Measurements from ENCODE around the gene SNCA.

The SNCA gene

GRCh38 chr4:89814362-89814761 is 22.6 kb downstream of the SNCA start:
- DNase-seq (ENCODE audit: low read depth in 3 of 3): no peak

- no peak for DNase-seq (ENCODE audit: low read depth in 3 of 3)
Measured at GRCh38 chr4:89813197-89813596, 23.8 kb downstream of the SNCA start.

GRCh38 chr4:89807441-89808140 is 29.4 kb downstream of the SNCA start:
- no peak for DNase-seq (ENCODE audit: low read depth in 3 of 3)

DNA sequence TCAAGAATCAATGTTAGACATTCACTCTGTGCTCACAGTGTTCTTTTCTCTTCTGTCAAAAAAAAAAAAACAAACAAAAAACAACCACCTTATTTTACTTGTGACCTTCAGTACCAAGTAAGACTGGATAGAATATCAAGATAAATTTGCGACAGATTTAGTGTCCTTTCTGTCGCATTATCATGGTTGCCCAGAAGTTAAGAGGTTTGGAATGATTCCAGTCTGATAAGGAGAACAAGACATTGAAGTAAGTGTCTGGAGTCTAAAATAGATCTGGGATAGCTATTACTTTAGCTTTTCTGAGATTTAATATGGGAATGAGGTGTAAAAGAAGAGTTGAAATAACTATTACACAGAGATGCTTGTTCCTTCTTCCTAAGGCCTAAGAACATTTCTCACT is 31.7 kb downstream of the SNCA start:
- DNase-seq (ENCODE audit: low read depth in 3 of 3): no peak

- DNase-seq (ENCODE audit: low read depth in 3 of 3): no peak
Measured at GRCh38 chr4:89803915-89804314, 33.0 kb downstream of the SNCA start.

GRCh38 chr4:89803036-89803435 is 33.9 kb downstream of the SNCA start:
- no peak for DNase-seq (ENCODE audit: low read depth in 3 of 3)

DNA sequence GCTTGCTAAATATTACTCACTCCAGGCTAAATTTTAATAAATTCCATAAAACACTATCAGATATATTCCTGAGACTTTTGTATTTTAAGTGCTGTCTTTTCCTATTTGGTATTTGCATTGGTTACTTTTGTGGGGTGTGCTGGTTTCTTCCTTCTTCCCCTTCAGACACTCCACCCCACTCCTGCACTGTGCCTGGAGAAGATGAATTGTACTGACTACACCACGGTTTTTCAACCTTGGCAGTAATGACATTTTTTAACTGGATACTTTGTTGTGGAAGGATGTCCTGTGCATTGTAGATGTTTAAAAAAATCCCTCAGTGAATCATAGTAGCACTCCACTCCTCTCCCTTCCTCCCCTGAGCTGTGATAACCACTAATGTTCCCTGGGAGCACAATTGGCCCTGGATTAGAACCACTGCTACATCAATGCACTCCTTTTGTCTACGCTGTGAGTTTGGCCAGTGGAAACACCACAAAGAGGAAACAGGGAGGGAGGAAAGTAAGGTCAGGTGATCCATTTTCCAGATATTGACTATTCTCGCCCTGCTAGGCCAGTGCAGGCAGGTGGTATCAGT is 36.3 kb downstream of the SNCA start:
- DNase-seq (ENCODE audit: low read depth in 3 of 3): no peak

- DNase-seq (ENCODE audit: low read depth in 3 of 3): no peak
Measured at GRCh38 chr4:89800012-89800516, 36.9 kb downstream of the SNCA start.

DNA sequence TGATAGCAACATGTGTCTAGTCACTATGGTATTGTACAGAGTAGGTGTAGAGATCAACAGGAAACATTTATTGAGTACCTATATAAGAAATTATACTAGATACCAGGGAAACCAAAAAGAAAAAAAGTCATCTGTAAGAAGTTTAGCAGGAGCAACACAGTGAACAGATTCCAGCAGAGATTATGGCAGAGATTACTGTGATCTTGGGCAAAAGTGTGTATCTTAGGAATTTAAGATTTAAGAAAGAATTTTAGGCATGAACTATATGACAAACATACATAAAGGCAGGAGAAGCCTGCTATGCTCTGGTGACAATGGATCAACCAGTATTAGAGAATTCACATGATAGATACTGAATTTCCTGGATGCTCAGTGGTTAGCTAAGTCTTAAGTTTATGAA is 37.9 kb downstream of the SNCA start:
- no peak for DNase-seq (ENCODE audit: low read depth in 3 of 3)

DNA sequence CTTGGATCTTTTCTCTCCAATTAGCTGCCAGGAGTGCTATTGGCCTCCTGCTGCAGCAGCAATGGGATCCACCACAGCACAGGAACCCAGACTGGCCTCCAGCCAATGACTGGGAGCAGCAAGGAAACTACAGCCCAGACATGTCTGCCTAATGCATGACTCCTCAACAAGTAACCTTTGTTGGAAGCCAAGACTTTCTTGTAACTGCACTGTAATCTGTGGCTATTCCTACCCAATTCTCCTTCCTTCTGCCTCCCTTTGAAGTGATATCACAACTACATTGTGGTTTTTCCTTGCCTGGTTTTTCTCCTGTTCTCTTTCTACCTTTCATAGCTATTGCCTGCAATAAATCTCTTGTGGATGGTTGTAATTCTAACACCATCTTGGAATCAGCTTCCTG is 39.8 kb downstream of the SNCA start:
- no peak for DNase-seq (ENCODE audit: low read depth in 3 of 3)

GRCh38 chr4:89788206-89789072 is 48.5 kb downstream of the SNCA start:
- DNase-seq (ENCODE audit: low read depth in 3 of 3): no peak

- no peak for DNase-seq (ENCODE audit: low read depth in 3 of 3)
Measured at GRCh38 chr4:89784686-89785231, 52.2 kb downstream of the SNCA start.

- no peak for DNase-seq (ENCODE audit: low read depth in 3 of 3)
Measured at GRCh38 chr4:89781321-89781720, 55.6 kb downstream of the SNCA start.

GRCh38 chr4:89773805-89774204 is 63.2 kb downstream of the SNCA start:
- DNase-seq (ENCODE audit: low read depth in 3 of 3): no peak

DNA sequence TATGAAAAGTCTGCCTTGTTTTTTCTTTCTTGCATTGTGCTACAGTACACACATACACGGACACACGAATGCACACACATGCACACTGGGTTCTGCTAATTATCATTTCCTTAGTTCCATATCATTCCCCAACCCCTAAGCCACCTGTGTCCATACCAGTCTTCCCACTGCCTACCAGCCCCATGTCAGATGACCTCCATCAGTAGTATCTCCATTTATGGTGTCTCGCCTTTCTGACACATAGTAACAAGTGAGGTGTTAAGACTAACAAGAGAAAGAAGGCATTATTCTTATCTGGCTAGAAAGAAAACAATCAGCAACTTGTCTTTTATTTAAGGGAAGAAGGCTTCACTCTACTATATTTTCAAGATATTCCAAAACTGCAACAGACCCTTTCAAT is 67.1 kb downstream of the SNCA start:
- DNase-seq (ENCODE audit: low read depth in 3 of 3): no peak

DNA sequence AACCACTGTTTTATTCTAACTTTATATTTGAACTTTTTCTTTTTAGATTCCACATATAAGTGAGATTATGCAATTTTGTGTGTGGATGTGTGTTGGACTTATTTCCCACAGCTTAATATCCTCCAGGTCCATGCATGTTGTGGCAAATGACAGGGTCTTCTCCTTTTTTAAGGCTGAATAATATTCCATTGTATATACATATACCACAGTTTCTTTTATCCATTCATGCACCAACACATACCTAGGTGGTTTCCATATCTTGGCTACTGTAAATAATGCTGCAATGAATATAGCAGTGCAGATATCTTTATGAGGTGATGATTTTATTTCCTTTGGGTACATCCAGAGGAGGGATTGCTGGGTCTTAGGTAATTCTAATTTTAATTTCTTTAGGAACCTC is 69.0 kb downstream of the SNCA start:
- DNase-seq (ENCODE audit: low read depth in 3 of 3): no peak

DNA sequence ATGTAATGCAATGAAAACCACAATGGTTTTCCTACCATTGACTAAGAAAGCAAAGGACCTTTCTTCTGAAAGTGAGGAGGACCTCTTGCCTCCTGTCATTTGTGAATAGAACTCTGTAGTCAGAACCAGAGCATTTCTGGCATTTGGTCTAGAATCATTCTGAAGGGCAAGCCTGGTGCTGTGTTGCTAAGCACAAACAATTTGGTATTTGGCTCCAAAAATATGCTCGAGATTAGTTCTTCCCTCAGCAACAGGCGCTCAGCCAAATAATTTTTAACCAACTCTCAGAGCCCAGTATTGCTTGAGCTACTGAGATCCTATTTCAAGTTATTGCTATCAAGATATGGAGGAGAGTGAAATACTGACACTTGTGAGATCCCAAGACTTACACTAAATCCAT is 71.0 kb downstream of the SNCA start:
- no peak for DNase-seq (ENCODE audit: low read depth in 3 of 3)

DNA sequence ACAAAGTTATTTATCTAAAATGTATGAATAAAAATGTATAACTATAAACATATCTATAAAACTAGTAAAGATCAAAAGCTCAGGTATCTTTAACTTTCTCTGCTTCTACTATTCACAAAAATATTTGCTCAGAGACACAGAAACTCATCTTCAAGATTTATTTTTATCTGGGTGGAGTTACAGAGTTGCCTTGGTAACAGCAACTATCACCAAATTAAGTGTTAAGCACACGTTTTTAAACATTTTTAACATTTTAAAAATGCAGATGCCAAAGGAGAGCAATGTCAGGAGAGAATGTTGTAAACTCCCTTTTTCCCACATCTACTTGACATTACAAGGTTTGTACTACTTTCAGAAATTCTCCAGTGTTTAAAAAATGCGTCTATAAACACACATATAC is 71.4 kb downstream of the SNCA start:
- no peak for DNase-seq (ENCODE audit: low read depth in 3 of 3)

GRCh38 chr4:89762311-89762710 is 74.7 kb downstream of the SNCA start:
- no peak for DNase-seq (ENCODE audit: low read depth in 3 of 3)

DNA sequence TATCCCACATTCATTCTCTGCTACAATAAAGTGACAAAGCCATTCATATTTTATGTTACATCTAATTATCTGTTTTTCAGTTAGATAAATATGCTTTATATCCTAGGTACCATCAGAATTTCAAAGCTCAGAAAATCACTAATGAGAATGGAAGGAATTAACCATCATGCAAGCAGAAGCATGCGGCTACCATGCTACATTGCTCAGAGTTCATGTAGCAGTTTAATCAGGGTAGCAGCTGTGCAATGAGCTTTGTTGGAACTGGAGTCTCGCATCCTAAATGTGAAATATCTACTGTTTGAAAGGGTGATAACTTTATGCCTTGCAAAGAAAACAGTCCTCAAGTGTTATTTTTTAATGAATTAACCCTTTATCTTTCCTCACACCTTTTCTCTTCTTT is 77.5 kb downstream of the SNCA start:
- DNase-seq (ENCODE audit: low read depth in 3 of 3): no peak

GRCh38 chr4:89757154-89757719 is 79.7 kb downstream of the SNCA start:
- DNase-seq (ENCODE audit: low read depth in 3 of 3): no peak

GRCh38 chr4:89755220-89755619 is 81.7 kb downstream of the SNCA start:
- DNase-seq (ENCODE audit: low read depth in 3 of 3): no peak
